ENCODE data around the gene ATP5IF1. TPM values are rescaled to one million over a fixed set of nuclear protein-coding genes. Genes with fewer than 3 reads are reported as not detected.

Gene ATP5IF1
- total and polyA plus RNA-seq, 9 of the 15 experiments (the other 6 are each of a cell fraction or from before 2014, with no cell fraction given) = 292 to 1,422 (median 388) TPM

DNA sequence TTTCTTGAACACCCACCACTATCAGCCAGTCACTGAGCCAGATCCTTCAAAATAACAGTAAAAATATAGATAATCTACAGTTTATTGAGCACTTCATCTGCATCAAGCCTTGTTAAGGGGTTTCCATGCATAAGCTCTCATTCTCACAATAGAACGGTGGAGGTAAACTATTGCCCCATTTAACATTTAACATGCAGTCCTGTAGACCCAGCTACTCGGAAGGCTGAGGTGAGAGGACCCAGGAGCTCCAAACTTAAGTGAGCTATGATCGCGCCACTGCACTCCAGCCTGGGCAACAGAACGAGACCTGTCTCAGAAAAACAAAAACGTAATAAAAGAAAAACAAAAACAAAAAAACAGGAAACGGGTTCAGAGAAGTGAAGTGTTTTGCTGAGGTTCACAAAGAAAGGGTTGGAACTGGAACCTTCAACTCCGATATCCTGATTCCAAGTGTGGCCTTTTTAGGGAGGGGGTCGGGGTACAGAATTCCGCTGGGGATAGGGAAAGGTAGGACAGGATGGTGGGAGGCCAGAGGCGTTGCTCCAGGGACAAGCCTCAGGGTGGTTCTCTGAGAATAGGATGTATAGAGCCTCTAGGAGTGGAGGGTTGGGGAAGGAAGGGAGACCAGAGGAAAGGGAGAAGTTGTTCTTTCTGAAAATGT lies 11.8 kb downstream of the ATP5IF1 start (continued):
- TF ChIP-seq, protein P1, sequence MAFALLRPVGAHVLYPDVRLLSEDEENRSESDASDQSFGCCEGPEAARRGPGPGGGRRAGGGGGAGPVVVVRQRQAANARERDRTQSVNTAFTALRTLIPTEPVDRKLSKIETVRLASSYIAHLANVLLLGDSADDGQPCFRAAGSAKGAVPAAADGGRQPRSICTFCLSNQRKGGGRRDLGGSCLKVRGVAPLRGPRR (CRISPR knock-in tag; IDR thresholded peaks at IDR 0.05) = 0 out of 2 replicates have a peak, but pooled peaks have one; percentile 50
- no peak for TF ChIP-seq ZNF347 (CRISPR knock-in tag; IDR thresholded peaks at IDR 0.05; ENCODE audit: low read depth)
- TF ChIP-seq NR2F6 (CRISPR knock-in tag; IDR thresholded peaks at IDR 0.05) = 0 out of 2 replicates have a peak, but pooled peaks have one; percentile 61

DNA sequence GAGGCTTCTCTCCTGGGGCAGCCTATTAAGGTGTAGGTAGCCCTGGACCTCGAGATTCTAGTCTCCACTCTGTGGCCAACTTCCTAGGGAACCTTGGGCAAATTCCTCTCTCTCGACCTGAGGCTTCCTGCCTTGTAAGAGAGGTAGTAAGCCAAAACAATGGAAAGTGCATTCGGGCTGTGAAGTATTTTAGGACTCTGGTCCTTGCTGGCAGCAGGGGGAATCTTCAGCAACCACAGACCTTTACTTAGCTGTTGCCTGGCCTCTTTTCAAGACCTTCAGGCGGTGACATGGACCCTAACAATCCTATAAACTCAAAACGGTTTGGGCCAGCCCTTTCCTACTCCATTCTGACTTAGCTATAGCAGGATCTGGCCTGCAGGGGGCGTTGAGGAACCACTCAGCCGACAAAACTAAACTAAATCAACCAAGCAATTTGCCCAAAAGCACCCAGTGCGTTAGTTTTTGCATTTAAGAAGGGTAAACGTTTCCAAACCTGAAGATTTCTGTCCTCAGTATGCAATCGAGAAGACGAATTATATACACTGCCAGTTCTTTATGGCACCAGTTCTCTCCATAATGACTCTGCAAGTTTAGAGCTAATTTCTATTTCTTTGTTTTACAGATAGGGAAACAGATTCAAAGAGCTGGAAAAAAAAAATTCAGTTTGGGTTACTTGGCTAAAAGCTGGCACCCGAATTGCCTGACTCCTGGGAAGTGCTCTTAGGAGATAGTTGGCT lies 12.5 kb downstream of the ATP5IF1 start:
- peak; percentile 93 for FAIRE-seq
- CTCF ChIA-PET (ENCODE audit: low intra/inter-chr PET ratio) = interaction anchor here (1.2 to 1.6 kb wide), 3 partner anchors 111 to 161 kb away, joined by 4 to 5 read pairs (median 4); no protein-coding TSS in a partner anchor
- TF ChIP-seq SUPT5H (IDR thresholded peaks at IDR 0.05) (no peak), HNRNPUL1 (IDR thresholded peaks at IDR 0.05; ENCODE audit: low read length) (no peak), ZNF146 (CRISPR knock-in tag; IDR thresholded peaks at IDR 0.05; ENCODE audit: unreplicated experiment) (no peak), SMARCA4 (IDR thresholded peaks at IDR 0.05) (peak; percentile 64; the same call in 1 of the 2 replicates), ZNF324 (CRISPR knock-in tag; IDR thresholded peaks at IDR 0.05) (0 out of 2 replicates have a peak, but pooled peaks have one; percentile 13), ZNF3 (CRISPR knock-in tag; IDR thresholded peaks at IDR 0.05) (0 out of 2 replicates have a peak, but pooled peaks have one; percentile 20), EP400 (IDR thresholded peaks at IDR 0.05) (no peak), MECOM (CRISPR knock-in tag; IDR thresholded peaks at IDR 0.05) (no peak), SMC3 (conservative IDR thresholded peaks at IDR 0.05; ENCODE audit: insufficient read depth, low read depth, low read length) (peak; percentile 85), SMARCB1 (IDR thresholded peaks at IDR 0.05; ENCODE audit: insufficient read length, low read depth) (no peak)
- TF ChIP-seq, protein P2, sequence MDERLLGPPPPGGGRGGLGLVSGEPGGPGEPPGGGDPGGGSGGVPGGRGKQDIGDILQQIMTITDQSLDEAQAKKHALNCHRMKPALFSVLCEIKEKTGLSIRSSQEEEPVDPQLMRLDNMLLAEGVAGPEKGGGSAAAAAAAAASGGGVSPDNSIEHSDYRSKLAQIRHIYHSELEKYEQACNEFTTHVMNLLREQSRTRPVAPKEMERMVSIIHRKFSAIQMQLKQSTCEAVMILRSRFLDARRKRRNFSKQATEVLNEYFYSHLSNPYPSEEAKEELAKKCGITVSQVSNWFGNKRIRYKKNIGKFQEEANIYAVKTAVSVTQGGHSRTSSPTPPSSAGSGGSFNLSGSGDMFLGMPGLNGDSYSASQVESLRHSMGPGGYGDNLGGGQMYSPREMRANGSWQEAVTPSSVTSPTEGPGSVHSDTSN (CRISPR knock-in tag; IDR thresholded peaks at IDR 0.05; ENCODE audit: low read depth) = no peak
- TF ChIP-seq, protein P2 (tag; conservative IDR thresholded peaks at IDR 0.05; ENCODE audit: low read depth) = no peak
- TF ChIP-seq, protein P3, sequence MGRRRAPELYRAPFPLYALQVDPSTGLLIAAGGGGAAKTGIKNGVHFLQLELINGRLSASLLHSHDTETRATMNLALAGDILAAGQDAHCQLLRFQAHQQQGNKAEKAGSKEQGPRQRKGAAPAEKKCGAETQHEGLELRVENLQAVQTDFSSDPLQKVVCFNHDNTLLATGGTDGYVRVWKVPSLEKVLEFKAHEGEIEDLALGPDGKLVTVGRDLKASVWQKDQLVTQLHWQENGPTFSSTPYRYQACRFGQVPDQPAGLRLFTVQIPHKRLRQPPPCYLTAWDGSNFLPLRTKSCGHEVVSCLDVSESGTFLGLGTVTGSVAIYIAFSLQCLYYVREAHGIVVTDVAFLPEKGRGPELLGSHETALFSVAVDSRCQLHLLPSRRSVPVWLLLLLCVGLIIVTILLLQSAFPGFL (CRISPR knock-in tag; IDR thresholded peaks at IDR 0.05) = no peak

More for the DNA sequence above, 12.5 kb downstream of the ATP5IF1 start:
- ATAC-seq (peak; percentile 71), DNase-seq (ENCODE audit: extremely low read depth in 1 of 4, low spot score in 3 of 4) (peak; percentile 67 to 92 (median 74))
- 5% methylated on average over 12 of the region's 12 CpGs for WGBS (ENCODE audit: insufficient coverage, low coverage, missing lambda C conversion rate)
- no peaks in the 10 kb centered on the region for H3K9me3 ChIP-seq (replicated peaks; ENCODE audit: control insufficient read depth, insufficient read depth, low read depth, low read length)
- peak overlapping the region; percentile 74 to 82; a peak in 3 of 4 replicates for H3K9ac ChIP-seq (ENCODE audit: insufficient read depth in 1 of 2, low read depth in 2 of 2, low read length in 2 of 2)
- peak overlapping the region; percentile 76 for H3K4me2 ChIP-seq (ENCODE audit: insufficient read depth, low read length)
- in situ Hi-C loops (cut with MboI) (no loop called here), intact Hi-C loops (cut with micrococcal nuclease) (loop anchor here (1.0 to 5.0 kb wide), 10 partner anchors 11 to 354 kb away; partner anchors contain the start of genes MED18 and SESN2)
- H3K27me3 ChIP-seq (ENCODE audit: control insufficient read depth in 2 of 2, insufficient read depth in 2 of 2, low read length in 2 of 2) = no peaks in the 10 kb centered on the region
- BruUV-seq (replicated peaks) = no TSS peak
- peak overlapping the region; percentile 0; the same call in 1 of the 2 replicates for H3K4me3 ChIP-seq
- POLR2A ChIA-PET = interaction anchor here (0.8 to 10.6 kb wide), 24 partner anchors 8 to 400 kb away, joined by 3 to 245 read pairs (median 6); partner anchors contain the start of genes ATP5IF1, EYA3, MED18 and PHACTR4
- H3K79me2 ChIP-seq (ENCODE audit: control insufficient read depth, insufficient read depth, low read length) = peaks cover 4% of the 10 kb centered on the region; the same call in 2 of the 3 replicates
- H4K20me1 ChIP-seq (replicated peaks; ENCODE audit: control insufficient read depth, insufficient read depth, low read length) = no peaks in the 10 kb centered on the region
- no peaks in the 10 kb centered on the region for H3K9me1 ChIP-seq (ENCODE audit: control insufficient read depth, insufficient read depth, low read length)
- no peaks in the 10 kb centered on the region for H3K36me3 ChIP-seq (ENCODE audit: control insufficient read depth, insufficient read depth, low read length)
- H3K27ac ChIP-seq (ENCODE audit: extremely low read depth, low read depth, low read length) = peak overlapping the region; percentile 81
- H2AFZ ChIP-seq (ENCODE audit: low read depth, low read length) = peak overlapping the region; percentile 97
- peaks cover 14 to 36% of the 10 kb centered on the region in 2 experiments for H3K4me1 ChIP-seq (replicated peaks in 1 of 2; ENCODE audit: control insufficient read depth in 2 of 2, insufficient read depth in 2 of 2, low read length in 2 of 2)

Data from K562 (cell line).